ENCODE results near the gene SLC4A4. TPM values are rescaled to one million over a fixed set of nuclear protein-coding genes. Genes with fewer than 3 reads are reported as not detected.

The SLC4A4 gene
- total RNA-seq, 1 experiment from 2014 or later = 0.92 TPM

DNA sequence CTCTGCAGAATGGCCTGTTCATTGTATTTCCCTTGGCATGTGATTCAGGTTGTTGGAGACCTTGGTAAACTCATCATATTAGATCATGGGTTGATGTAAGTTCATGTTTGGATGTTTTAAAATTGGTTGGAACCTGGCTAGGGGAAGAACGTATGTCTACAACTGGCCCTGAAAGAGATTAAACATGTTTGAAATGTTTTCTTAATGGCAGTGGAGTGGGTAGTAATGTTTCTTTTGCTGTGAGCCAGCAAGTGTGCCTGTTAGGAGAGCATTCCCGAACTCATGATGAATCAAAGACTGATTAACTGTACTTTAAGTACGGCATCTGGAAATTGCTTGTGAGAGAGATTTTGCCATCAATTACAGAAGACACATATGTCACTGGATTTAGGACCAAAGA, 44.5 kb upstream of the SLC4A4 start:
- H2BK120ac ChIP-seq (ENCODE audit: low read depth, low read length, poor library complexity, severe bottlenecking) = no peak overlapping the region
- no peak overlapping the region for H4K91ac ChIP-seq (ENCODE audit: insufficient read length, low read depth, low read length)
- H4K5ac ChIP-seq (ENCODE audit: insufficient read length, low read depth, low read length) = no peak overlapping the region
- no peaks in the 10 kb centered on the region for H3K79me2 ChIP-seq (ENCODE audit: insufficient read depth, low read length)
- H3K27me3 ChIP-seq (ENCODE audit: insufficient read depth, low read length) = no peaks in the 10 kb centered on the region
- no peaks in the 10 kb centered on the region for H3K79me1 ChIP-seq (ENCODE audit: insufficient read depth, low read depth, low read length, poor library complexity, severe bottlenecking)
- H2BK15ac ChIP-seq (ENCODE audit: low read depth, low read length) = no peak overlapping the region
- no peaks in the 10 kb centered on the region for H3K23me2 ChIP-seq (ENCODE audit: insufficient read length, low read depth, low read length, poor library complexity, severe bottlenecking)
- no peak for DNase-seq
- Mint-ChIP-seq H3K4me1 (no peaks in the 10 kb centered on the region), H3K27ac (no peak overlapping the region), H3K4me3 (no peak overlapping the region), H3K9me3 (no peaks in the 10 kb centered on the region), H3K27me3 (ENCODE audit: low read depth) (no peaks in the 10 kb centered on the region), H3K36me3 (ENCODE audit: insufficient read depth in 1 of 3, low read depth in 3 of 3) (no peaks in the 10 kb centered on the region)
- no peak overlapping the region for H3K4me2 ChIP-seq (ENCODE audit: insufficient read depth, insufficient read length, low read length)
- H3K56ac ChIP-seq (ENCODE audit: insufficient read length, low read depth, low read length) = no peak overlapping the region
- H3K27ac ChIP-seq (ENCODE audit: insufficient read length, low read depth, low read length) = no peak overlapping the region
- H2BK12ac ChIP-seq (ENCODE audit: insufficient read length, low read depth, low read length) = no peak overlapping the region
- H2BK20ac ChIP-seq (ENCODE audit: low read depth, low read length, poor library complexity, severe bottlenecking) = no peak overlapping the region
- H2BK5ac ChIP-seq (ENCODE audit: insufficient read length, low read length) = no peak overlapping the region
- no CpG with 5 or more reads among the region's 3 CpGs for WGBS (ENCODE audit: extremely low coverage, insufficient read length, low lambda C conversion rate)
- no peak overlapping the region for H2AFZ ChIP-seq (ENCODE audit: low read length)
- no peak overlapping the region for H4K8ac ChIP-seq (replicated peaks; ENCODE audit: insufficient read length, low read depth, low read length)
- H3K4me1 ChIP-seq (ENCODE audit: insufficient read depth, low read length) = no peaks in the 10 kb centered on the region; the same call in 1 of the 2 replicates
- no peaks in the 10 kb centered on the region for H4K20me1 ChIP-seq (ENCODE audit: control insufficient read depth, insufficient read depth, insufficient read length)
- no peak overlapping the region for H3K23ac ChIP-seq (ENCODE audit: insufficient read length, low read depth, low read length)
- no peak overlapping the region for H2AK5ac ChIP-seq (ENCODE audit: insufficient read length, low read length)
- H3K4ac ChIP-seq (ENCODE audit: low read depth, low read length) = no peak overlapping the region
- no peaks in the 10 kb centered on the region for H3K9me3 ChIP-seq (ENCODE audit: control insufficient read depth, low read depth, low read length)
- H3K18ac ChIP-seq (ENCODE audit: insufficient read length, low read depth, low read length) = no peak overlapping the region
- no peak overlapping the region for H3T11ph ChIP-seq (ENCODE audit: low read length)
- TF ChIP-seq CTCF (conservative IDR thresholded peaks at IDR 0.05) = no peak
- no peak overlapping the region for H3K9ac ChIP-seq (ENCODE audit: extremely low read depth, insufficient read length, low read length)
- no peak overlapping the region for H3K14ac ChIP-seq (ENCODE audit: insufficient read depth, low read length)

Measured in H9 (cell line).